ENCODE measurements around the gene C4orf17. TPM values are rescaled to one million over a fixed set of nuclear protein-coding genes. Genes with fewer than 3 reads are reported as not detected.
"Not testable (repeated sequence)": the region's sequence is repeated elsewhere in the genome, so short reads cannot be mapped to it uniquely, and the experiment has no call there.

C4orf17 gene
- total RNA-seq, 1 donor from 2014 or later, result not detected

GRCh38 chr4:99473131-99473530 is 37.7 kb upstream of the C4orf17 start:
- peak; percentile 49 for DNase-seq (ENCODE audit: low read depth)
- H3K9me3 ChIP-seq (ENCODE audit: insufficient read depth, low read depth, low read length), result no peaks in the 10 kb centered on the region
- no peaks in the 10 kb centered on the region for H4K20me1 ChIP-seq (ENCODE audit: insufficient read depth, low read length)
- H3K4me3 ChIP-seq (ENCODE audit: insufficient read depth, low read depth, low read length), result no peak overlapping the region
- TF ChIP-seq CTCF (IDR thresholded peaks at IDR 0.05; ENCODE audit: insufficient read depth, low read depth, low read length) (no peak), EZH2 (IDR thresholded peaks at IDR 0.05; ENCODE audit: insufficient read depth, low read length) (no peak)
- H3K27ac ChIP-seq (ENCODE audit: low read depth, low read length), result no peak overlapping the region
- H2AFZ ChIP-seq (ENCODE audit: low read depth, low read length), result no peak overlapping the region
- Mint-ChIP-seq H3K27ac (ENCODE audit: unreplicated experiment) (no peak overlapping the region), H3K36me3 (ENCODE audit: low read depth, unreplicated experiment) (no peaks in the 10 kb centered on the region), H3K4me3 (ENCODE audit: unreplicated experiment) (no peak overlapping the region), H3K4me1 (ENCODE audit: low read depth, unreplicated experiment) (peaks cover 12% of the 10 kb centered on the region), H3K27me3 (ENCODE audit: low read depth, unreplicated experiment) (no peaks in the 10 kb centered on the region), H3K9me3 (ENCODE audit: unreplicated experiment) (no peaks in the 10 kb centered on the region)
- no peak overlapping the region for H3K9ac ChIP-seq (ENCODE audit: low read length)
- H3K36me3 ChIP-seq (ENCODE audit: insufficient read depth, low read length), result no peaks in the 10 kb centered on the region
- H3K4me1 ChIP-seq (ENCODE audit: insufficient read depth, low read length), result no peaks in the 10 kb centered on the region
- no peak for FAIRE-seq
- no peaks in the 10 kb centered on the region for H3K27me3 ChIP-seq (ENCODE audit: insufficient read depth, low read length)
- no peaks in the 10 kb centered on the region for H3K79me2 ChIP-seq (ENCODE audit: insufficient read depth, low read length)
- no peak overlapping the region for H3K4me2 ChIP-seq (ENCODE audit: low read length)

GRCh38 chr4:99483636-99484035 is 27.2 kb upstream of the C4orf17 start:
- Mint-ChIP-seq H3K27ac (ENCODE audit: unreplicated experiment) (no peak overlapping the region), H3K4me3 (ENCODE audit: unreplicated experiment) (no peak overlapping the region), H3K4me1 (ENCODE audit: low read depth, unreplicated experiment) (no peaks in the 10 kb centered on the region), H3K36me3 (ENCODE audit: low read depth, unreplicated experiment) (no peaks in the 10 kb centered on the region), H3K27me3 (ENCODE audit: low read depth, unreplicated experiment) (no peaks in the 10 kb centered on the region), H3K9me3 (ENCODE audit: unreplicated experiment) (peaks cover 31% of the 10 kb centered on the region)
- H3K27ac ChIP-seq (ENCODE audit: low read depth, low read length), result no peak overlapping the region
- no peak overlapping the region for H2AFZ ChIP-seq (ENCODE audit: low read depth, low read length)
- no peaks in the 10 kb centered on the region for H3K36me3 ChIP-seq (ENCODE audit: insufficient read depth, low read length)
- no peaks in the 10 kb centered on the region for H3K79me2 ChIP-seq (ENCODE audit: insufficient read depth, low read length)
- no peaks in the 10 kb centered on the region for H4K20me1 ChIP-seq (ENCODE audit: insufficient read depth, low read length)
- DNase-seq (ENCODE audit: low read depth) (no peak), FAIRE-seq (no peak)
- peaks cover 17% of the 10 kb centered on the region for H3K9me3 ChIP-seq (ENCODE audit: insufficient read depth, low read depth, low read length)
- H3K4me1 ChIP-seq (ENCODE audit: insufficient read depth, low read length), result no peaks in the 10 kb centered on the region
- no peaks in the 10 kb centered on the region for H3K27me3 ChIP-seq (ENCODE audit: insufficient read depth, low read length)
- H3K4me2 ChIP-seq (ENCODE audit: low read length), result no peak overlapping the region
- TF ChIP-seq EZH2 (IDR thresholded peaks at IDR 0.05; ENCODE audit: insufficient read depth, low read length), result no peak
- no peak for TF ChIP-seq CTCF (IDR thresholded peaks at IDR 0.05; ENCODE audit: insufficient read depth, low read depth, low read length)
- H3K9ac ChIP-seq (ENCODE audit: low read length), result no peak overlapping the region
- H3K4me3 ChIP-seq (ENCODE audit: insufficient read depth, low read depth, low read length), result no peak overlapping the region

- H3K36me3 ChIP-seq (ENCODE audit: insufficient read depth, low read length), result no peaks in the 10 kb centered on the region
Measured at GRCh38 chr4:99485212-99485611, 25.6 kb upstream of the C4orf17 start.

GRCh38 chr4:99486648-99487047 is 24.2 kb upstream of the C4orf17 start:
- not testable (repeated sequence) for H3K36me3 Mint-ChIP-seq (ENCODE audit: low read depth, unreplicated experiment); DNase-seq (ENCODE audit: low read depth); H3K4me3 Mint-ChIP-seq (ENCODE audit: unreplicated experiment); H3K4me1 ChIP-seq (ENCODE audit: insufficient read depth, low read length); H4K20me1 ChIP-seq (ENCODE audit: insufficient read depth, low read length); H3K4me2 ChIP-seq (ENCODE audit: low read length); H3K4me1 Mint-ChIP-seq (ENCODE audit: low read depth, unreplicated experiment); H3K9ac ChIP-seq (ENCODE audit: low read length); H3K27me3 Mint-ChIP-seq (ENCODE audit: low read depth, unreplicated experiment); H3K27ac ChIP-seq (ENCODE audit: low read depth, low read length); H2AFZ ChIP-seq (ENCODE audit: low read depth, low read length); H3K36me3 ChIP-seq (ENCODE audit: insufficient read depth, low read length); H3K27ac Mint-ChIP-seq (ENCODE audit: unreplicated experiment); H3K27me3 ChIP-seq (ENCODE audit: insufficient read depth, low read length); FAIRE-seq; H3K4me3 ChIP-seq (ENCODE audit: insufficient read depth, low read depth, low read length); H3K79me2 ChIP-seq (ENCODE audit: insufficient read depth, low read length)
- peaks cover 17% of the 10 kb centered on the region for H3K9me3 ChIP-seq (ENCODE audit: insufficient read depth, low read depth, low read length)
- H3K9me3 Mint-ChIP-seq (ENCODE audit: unreplicated experiment), result peaks cover 36% of the 10 kb centered on the region

More at GRCh38 chr4:99485212-99485611, 25.6 kb upstream of the C4orf17 start:
- H3K4me1 Mint-ChIP-seq (ENCODE audit: low read depth, unreplicated experiment), result no peaks in the 10 kb centered on the region
- Histone ChIP-seq H4K20me1 (ENCODE audit: insufficient read depth, low read length) (no peaks in the 10 kb centered on the region), H3K4me2 (ENCODE audit: low read length) (no peak overlapping the region), H2AFZ (ENCODE audit: low read depth, low read length) (no peak overlapping the region), H3K27ac (ENCODE audit: low read depth, low read length) (no peak overlapping the region), H3K4me3 (ENCODE audit: insufficient read depth, low read depth, low read length) (no peak overlapping the region), H3K4me1 (ENCODE audit: insufficient read depth, low read length) (no peaks in the 10 kb centered on the region), H3K27me3 (ENCODE audit: insufficient read depth, low read length) (no peaks in the 10 kb centered on the region), H3K79me2 (ENCODE audit: insufficient read depth, low read length) (no peaks in the 10 kb centered on the region), H3K9ac (ENCODE audit: low read length) (no peak overlapping the region), H3K9me3 (ENCODE audit: insufficient read depth, low read depth, low read length) (peaks cover 17% of the 10 kb centered on the region)
- FAIRE-seq (no peak), DNase-seq (ENCODE audit: low read depth) (no peak)
- H3K4me3 Mint-ChIP-seq (ENCODE audit: unreplicated experiment), result no peak overlapping the region
- no peak for TF ChIP-seq EZH2 (IDR thresholded peaks at IDR 0.05; ENCODE audit: insufficient read depth, low read length)
- TF ChIP-seq CTCF (IDR thresholded peaks at IDR 0.05; ENCODE audit: insufficient read depth, low read depth, low read length), result no peak
- no peak overlapping the region for H3K27ac Mint-ChIP-seq (ENCODE audit: unreplicated experiment)
- peaks cover 39% of the 10 kb centered on the region for H3K9me3 Mint-ChIP-seq (ENCODE audit: unreplicated experiment)
- H3K36me3 Mint-ChIP-seq (ENCODE audit: low read depth, unreplicated experiment), result no peaks in the 10 kb centered on the region
- no peaks in the 10 kb centered on the region for H3K27me3 Mint-ChIP-seq (ENCODE audit: low read depth, unreplicated experiment)
